ENCODE data around the gene ZBTB11. TPM values are rescaled to one million over a fixed set of nuclear protein-coding genes. Genes with fewer than 3 reads are reported as not detected.

Gene ZBTB11
- total RNA-seq, 1 donor from 2014 or later: 28.7 TPM

GRCh38 chr3:101665357-101665756, 11.6 kb downstream of the ZBTB11 start:
- Mint-ChIP-seq H3K4me3 (no peak overlapping the region), H3K9me3 (no peaks in the 10 kb centered on the region), H3K4me1 (peaks cover 5% of the 10 kb centered on the region), H3K27me3 (no peaks in the 10 kb centered on the region), H3K36me3 (ENCODE audit: low read depth) (peaks cover 87% of the 10 kb centered on the region), H3K27ac (no peak overlapping the region)
- POLR2A ChIA-PET: interaction anchor here (1.4 kb wide), 1 partner anchor 11 kb away, joined by 7 read pairs; the partner anchor contains the start of gene ZBTB11
- TF ChIP-seq CTCF (IDR thresholded peaks at IDR 0.05): no peak
- DNase-seq: no peak
- ATAC-seq (ENCODE audit: low read depth): no peak
- CTCF ChIA-PET: interaction anchor here (0.5 to 1.5 kb wide), 3 partner anchors 28 to 90 kb away, joined by 3 read pairs; no protein-coding TSS in a partner anchor
- intact Hi-C loops (cut with micrococcal nuclease): no loop called here

DNA sequence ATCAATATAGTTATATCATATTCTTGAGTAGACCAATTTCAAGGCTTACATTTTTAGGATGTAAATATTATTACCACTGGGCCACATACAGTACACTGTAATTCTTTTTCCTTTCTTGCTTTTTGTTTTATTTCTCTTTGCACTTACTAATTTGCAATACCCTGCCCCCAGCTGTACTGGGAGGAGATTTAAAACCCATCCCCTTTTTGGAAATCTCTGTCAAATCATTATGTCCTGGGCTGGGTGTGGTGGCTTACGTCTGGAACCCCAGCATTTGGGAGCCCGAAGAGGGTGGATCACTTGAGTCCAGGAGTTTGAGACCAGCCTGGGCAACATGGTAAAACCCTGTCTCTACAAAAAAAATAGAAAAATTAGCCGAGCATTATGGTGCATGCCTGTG, 16.2 kb downstream of the ZBTB11 start:
- Mint-ChIP-seq H3K4me1 (no peaks in the 10 kb centered on the region), H3K36me3 (ENCODE audit: low read depth) (peaks cover 92% of the 10 kb centered on the region), H3K9me3 (no peaks in the 10 kb centered on the region), H3K4me3 (no peak overlapping the region), H3K27ac (no peak overlapping the region), H3K27me3 (no peaks in the 10 kb centered on the region)
- intact Hi-C loops (cut with micrococcal nuclease): no loop called here
- no peak for TF ChIP-seq CTCF (IDR thresholded peaks at IDR 0.05)
- POLR2A ChIA-PET: no interaction called here
- ATAC-seq (ENCODE audit: low read depth) (no peak), DNase-seq (no peak)
- CTCF ChIA-PET: no interaction called here

GRCh38 chr3:101656651-101657050, 20.3 kb downstream of the ZBTB11 start:
- DNase-seq (no peak), ATAC-seq (ENCODE audit: low read depth) (no peak)
- Mint-ChIP-seq H3K27me3 (no peaks in the 10 kb centered on the region), H3K36me3 (ENCODE audit: low read depth) (peaks cover 94% of the 10 kb centered on the region), H3K27ac (no peak overlapping the region), H3K4me1 (no peaks in the 10 kb centered on the region), H3K9me3 (no peaks in the 10 kb centered on the region), H3K4me3 (no peak overlapping the region)
- intact Hi-C loops (cut with micrococcal nuclease): no loop called here
- ChIA-PET CTCF (no interaction called here), POLR2A (no interaction called here)
- no peak for TF ChIP-seq CTCF (IDR thresholded peaks at IDR 0.05)

DNA sequence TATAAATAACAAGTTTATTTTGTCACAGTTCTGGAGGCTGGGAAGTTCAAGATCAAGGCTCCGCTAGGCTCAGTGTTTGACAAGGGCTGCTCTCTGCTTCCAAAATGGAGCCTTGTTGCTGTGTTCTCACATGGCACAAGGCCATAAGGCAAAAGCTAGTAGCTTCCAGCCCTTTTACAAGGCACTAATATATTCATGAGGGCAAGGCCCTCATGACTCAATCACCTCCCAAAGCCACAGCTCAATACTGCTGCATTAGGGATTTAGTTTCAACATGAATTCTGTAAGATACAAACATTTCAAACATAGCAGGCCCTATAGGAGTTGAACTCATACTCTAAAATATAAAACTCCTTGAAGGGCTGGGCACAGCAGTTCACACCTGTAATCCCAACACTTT, 30.2 kb downstream of the ZBTB11 start:
- no peak for TF ChIP-seq CTCF (IDR thresholded peaks at IDR 0.05)
- Mint-ChIP-seq H3K4me3 (no peak overlapping the region), H3K27me3 (no peaks in the 10 kb centered on the region), H3K27ac (no peak overlapping the region), H3K36me3 (ENCODE audit: low read depth) (peaks cover 49% of the 10 kb centered on the region), H3K4me1 (no peaks in the 10 kb centered on the region), H3K9me3 (no peaks in the 10 kb centered on the region)
- ATAC-seq (ENCODE audit: low read depth) (no peak), DNase-seq (no peak)
- intact Hi-C loops (cut with micrococcal nuclease): no loop called here
- CTCF ChIA-PET: no interaction called here
- POLR2A ChIA-PET: no interaction called here

DNA sequence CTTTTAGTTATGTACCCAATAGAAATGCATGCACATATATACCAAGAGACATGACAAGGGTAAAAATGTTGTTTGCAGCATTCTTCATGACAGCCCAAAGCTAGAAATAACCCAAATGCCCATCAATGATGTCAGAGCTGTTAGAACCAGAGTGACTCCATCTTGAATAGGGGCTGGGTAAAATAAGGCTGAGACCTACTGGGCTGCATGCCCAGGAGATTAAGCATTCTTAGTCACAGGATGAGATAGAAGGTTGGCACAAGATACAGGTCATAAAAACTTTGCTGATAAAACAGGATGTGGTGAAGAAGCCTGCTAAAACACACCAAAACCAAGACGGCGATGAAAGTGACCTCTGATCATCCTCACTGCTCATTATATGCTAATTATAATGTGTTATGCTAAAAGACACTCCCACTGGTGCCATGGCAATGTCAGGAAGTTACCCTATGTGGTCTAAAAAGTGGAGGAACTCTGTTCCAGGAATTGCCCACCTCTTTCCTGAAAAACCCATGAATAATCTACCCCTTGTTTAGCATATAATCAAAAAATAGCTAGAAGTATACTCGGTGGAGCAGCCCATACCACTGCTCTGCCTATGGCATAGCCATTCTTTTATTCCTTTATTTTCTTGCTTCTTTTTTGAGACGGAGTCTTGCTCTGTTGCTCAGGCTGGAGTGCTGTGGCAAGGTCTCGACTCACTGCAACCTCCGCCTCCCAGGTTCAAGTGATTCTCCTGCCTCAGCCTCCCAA, 32.9 kb downstream of the ZBTB11 start:
- Mint-ChIP-seq H3K27me3 (no peaks in the 10 kb centered on the region), H3K27ac (no peak overlapping the region), H3K4me1 (no peaks in the 10 kb centered on the region), H3K9me3 (no peaks in the 10 kb centered on the region), H3K36me3 (ENCODE audit: low read depth) (peaks cover 25% of the 10 kb centered on the region), H3K4me3 (no peak overlapping the region)
- ChIA-PET CTCF (no interaction called here), POLR2A (no interaction called here)
- ATAC-seq (ENCODE audit: low read depth) (no peak), DNase-seq (no peak)
- intact Hi-C loops (cut with micrococcal nuclease): no loop called here
- no peak for TF ChIP-seq CTCF (IDR thresholded peaks at IDR 0.05)
